ENCODE data around the gene PRRX2. TPM values are rescaled to one million over a fixed set of nuclear protein-coding genes. Genes with fewer than 3 reads are reported as not detected.

PRRX2 gene
- total and polyA plus RNA-seq, 7 experiments from 2014 or later: 1.1 TPM; not detected in 6

GRCh38 chr9:129713402-129713679, 47.9 kb downstream of the PRRX2 start:
- Mint-ChIP-seq H3K4me1 (peaks cover 0 to 28% (median 22%) of the 10 kb centered on the region in 7 donors), H3K27ac (no peak overlapping the region), H3K4me3 (peak overlapping the region in 2 of 10 donors; percentile 13 to 29), H3K36me3 (no peaks in the 10 kb centered on the region), H3K9me3 (no peaks in the 10 kb centered on the region), H3K27me3 (peaks cover 0 to 18% (median 0%) of the 10 kb centered on the region in 5 donors)
- DNase-seq (no peak), ATAC-seq (no peak)
- Histone ChIP-seq H3K4me1 (ENCODE audit: control insufficient read depth in 2 of 2, insufficient read depth in 2 of 2, low read length in 2 of 2) (peaks cover 0 to 20% of the 10 kb centered on the region in 2 donors), H3K27ac (ENCODE audit: low read depth, low read length) (no peak overlapping the region), H3K36me3 (ENCODE audit: control insufficient read depth in 2 of 3, insufficient read depth in 3 of 3, low read length in 3 of 3) (no peaks in the 10 kb centered on the region), H3K9me3 (ENCODE audit: control insufficient read depth in 2 of 3, low read length in 3 of 3) (no peaks in the 10 kb centered on the region), H3K27me3 (ENCODE audit: control insufficient read depth in 2 of 2, insufficient read depth in 2 of 2, low read length in 2 of 2) (no peaks in the 10 kb centered on the region), H3K4me3 (ENCODE audit: low read length) (no peak overlapping the region)
- ChIA-PET POLR2A (no interaction called here), CTCF (interaction anchor here (0.5 to 1.2 kb wide), 3 partner anchors 25 to 378 kb away, joined by 3 to 4 read pairs (median 3); no protein-coding TSS in a partner anchor)
- intact Hi-C loops (cut with micrococcal nuclease): no loop called here

- H3K9me3 Mint-ChIP-seq: no peaks in the 10 kb centered on the region
Observed at GRCh38 chr9:129714511-129715061, 49.1 kb downstream of the PRRX2 start.

DNA sequence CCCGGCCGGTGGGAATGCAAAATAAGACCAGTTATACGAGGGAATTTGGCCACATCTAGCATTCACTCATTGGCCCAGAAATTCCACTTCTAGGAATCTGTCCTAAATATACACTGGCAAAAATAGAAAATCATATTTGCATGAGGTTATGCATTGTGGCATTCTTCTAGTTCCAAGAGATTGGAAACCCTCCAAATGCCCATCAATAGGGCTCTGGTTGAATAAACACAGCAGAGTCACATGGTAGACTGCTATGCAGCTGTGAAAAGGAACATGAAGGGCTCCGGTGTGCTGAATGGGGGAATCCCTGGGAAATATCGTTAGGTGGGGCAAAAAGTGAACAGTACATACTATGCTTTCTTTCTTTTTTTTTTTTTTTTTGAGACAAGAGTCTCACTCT, 50.6 kb downstream of the PRRX2 start:
- Mint-ChIP-seq H3K36me3 (no peaks in the 10 kb centered on the region), H3K27me3 (peaks cover 0 to 18% (median 4%) of the 10 kb centered on the region in 5 donors), H3K9me3 (no peaks in the 10 kb centered on the region), H3K4me1 (peaks cover 0 to 22% (median 17%) of the 10 kb centered on the region in 7 donors), H3K4me3 (no peak overlapping the region), H3K27ac (no peak overlapping the region)
- Histone ChIP-seq H3K4me3 (ENCODE audit: low read length) (no peak overlapping the region), H3K36me3 (ENCODE audit: control insufficient read depth in 2 of 3, insufficient read depth in 3 of 3, low read length in 3 of 3) (no peaks in the 10 kb centered on the region), H3K27me3 (ENCODE audit: control insufficient read depth in 2 of 2, insufficient read depth in 2 of 2, low read length in 2 of 2) (no peaks in the 10 kb centered on the region), H3K9me3 (ENCODE audit: control insufficient read depth in 2 of 3, low read length in 3 of 3) (no peaks in the 10 kb centered on the region), H3K4me1 (ENCODE audit: control insufficient read depth in 2 of 2, insufficient read depth in 2 of 2, low read length in 2 of 2) (peaks cover 0 to 20% of the 10 kb centered on the region in 2 donors), H3K27ac (ENCODE audit: low read depth, low read length) (no peak overlapping the region)
- intact Hi-C loops (cut with micrococcal nuclease): no loop called here
- POLR2A ChIA-PET: interaction anchor here (0.7 kb wide), 1 partner anchor 129 kb away, joined by 7 read pairs; no protein-coding TSS in a partner anchor
- ATAC-seq: no peak
- CTCF ChIA-PET: interaction anchor here (0.5 kb wide), 1 partner anchor 10 kb away, joined by 3 read pairs; no protein-coding TSS in a partner anchor
- no peak for DNase-seq

More at GRCh38 chr9:129714511-129715061, 49.1 kb downstream of the PRRX2 start:
- CTCF ChIA-PET: interaction anchor here (1.2 kb wide), 1 partner anchor 23 kb away, joined by 3 read pairs; no protein-coding TSS in a partner anchor
- Histone ChIP-seq H3K36me3 (ENCODE audit: control insufficient read depth in 2 of 3, insufficient read depth in 3 of 3, low read length in 3 of 3) (no peaks in the 10 kb centered on the region), H3K4me3 (ENCODE audit: low read length) (no peak overlapping the region), H3K27ac (ENCODE audit: low read depth, low read length) (no peak overlapping the region), H3K4me1 (ENCODE audit: control insufficient read depth in 2 of 2, insufficient read depth in 2 of 2, low read length in 2 of 2) (peaks cover 0 to 20% of the 10 kb centered on the region in 2 donors), H3K27me3 (ENCODE audit: control insufficient read depth in 2 of 2, insufficient read depth in 2 of 2, low read length in 2 of 2) (no peaks in the 10 kb centered on the region), H3K9me3 (ENCODE audit: control insufficient read depth in 2 of 3, low read length in 3 of 3) (no peaks in the 10 kb centered on the region)
- Mint-ChIP-seq H3K27me3 (peaks cover 0 to 18% (median 0%) of the 10 kb centered on the region in 5 donors), H3K4me3 (no peak overlapping the region), H3K4me1 (peaks cover 0 to 28% (median 22%) of the 10 kb centered on the region in 7 donors), H3K36me3 (no peaks in the 10 kb centered on the region), H3K27ac (no peak overlapping the region)
- DNase-seq (no peak), ATAC-seq (no peak)
- POLR2A ChIA-PET: no interaction called here
- intact Hi-C loops (cut with micrococcal nuclease): no loop called here

GRCh38 chr9:129717991-129718390, 52.5 kb downstream of the PRRX2 start:
- peaks cover 0 to 18% (median 4%) of the 10 kb centered on the region in 5 donors for H3K27me3 Mint-ChIP-seq

GRCh38 chr9:129718647-129719046, 53.2 kb downstream of the PRRX2 start:
- Histone ChIP-seq H3K9me3 (ENCODE audit: control insufficient read depth in 2 of 3, low read length in 3 of 3) (no peaks in the 10 kb centered on the region), H3K4me1 (ENCODE audit: control insufficient read depth in 2 of 2, insufficient read depth in 2 of 2, low read length in 2 of 2) (no peaks in the 10 kb centered on the region), H3K36me3 (ENCODE audit: control insufficient read depth in 2 of 3, insufficient read depth in 3 of 3, low read length in 3 of 3) (no peaks in the 10 kb centered on the region), H3K27me3 (ENCODE audit: control insufficient read depth in 2 of 2, insufficient read depth in 2 of 2, low read length in 2 of 2) (no peaks in the 10 kb centered on the region), H3K4me3 (ENCODE audit: low read length) (no peak overlapping the region), H3K27ac (ENCODE audit: low read depth, low read length) (no peak overlapping the region)
- Mint-ChIP-seq H3K27ac (no peak overlapping the region), H3K36me3 (no peaks in the 10 kb centered on the region), H3K4me1 (peaks cover 0 to 4% (median 0%) of the 10 kb centered on the region in 7 donors), H3K4me3 (no peak overlapping the region), H3K27me3 (peaks cover 0 to 18% (median 4%) of the 10 kb centered on the region in 5 donors), H3K9me3 (no peaks in the 10 kb centered on the region)
- no peak for DNase-seq
- ChIA-PET POLR2A (no interaction called here), CTCF (no interaction called here)
- intact Hi-C loops (cut with micrococcal nuclease): no loop called here
- ATAC-seq: no peak

More at GRCh38 chr9:129717991-129718390, 52.5 kb downstream of the PRRX2 start:
- Mint-ChIP-seq H3K36me3 (no peaks in the 10 kb centered on the region), H3K4me3 (no peak overlapping the region), H3K4me1 (peaks cover 0 to 8% (median 2%) of the 10 kb centered on the region in 7 donors), H3K27ac (no peak overlapping the region), H3K9me3 (no peaks in the 10 kb centered on the region)
- Histone ChIP-seq H3K27me3 (ENCODE audit: control insufficient read depth in 2 of 2, insufficient read depth in 2 of 2, low read length in 2 of 2) (no peaks in the 10 kb centered on the region), H3K4me3 (ENCODE audit: low read length) (no peak overlapping the region), H3K36me3 (ENCODE audit: control insufficient read depth in 2 of 3, insufficient read depth in 3 of 3, low read length in 3 of 3) (no peaks in the 10 kb centered on the region), H3K4me1 (ENCODE audit: control insufficient read depth in 2 of 2, insufficient read depth in 2 of 2, low read length in 2 of 2) (peaks cover 0 to 4% of the 10 kb centered on the region in 2 donors), H3K27ac (ENCODE audit: low read depth, low read length) (no peak overlapping the region), H3K9me3 (ENCODE audit: control insufficient read depth in 2 of 3, low read length in 3 of 3) (no peaks in the 10 kb centered on the region)
- ATAC-seq: no peak
- ChIA-PET CTCF (no interaction called here), POLR2A (interaction anchor here (0.6 kb wide), 1 partner anchor 500 kb away, joined by 5 read pairs; no protein-coding TSS in a partner anchor)
- DNase-seq: no peak
- intact Hi-C loops (cut with micrococcal nuclease): no loop called here

DNA sequence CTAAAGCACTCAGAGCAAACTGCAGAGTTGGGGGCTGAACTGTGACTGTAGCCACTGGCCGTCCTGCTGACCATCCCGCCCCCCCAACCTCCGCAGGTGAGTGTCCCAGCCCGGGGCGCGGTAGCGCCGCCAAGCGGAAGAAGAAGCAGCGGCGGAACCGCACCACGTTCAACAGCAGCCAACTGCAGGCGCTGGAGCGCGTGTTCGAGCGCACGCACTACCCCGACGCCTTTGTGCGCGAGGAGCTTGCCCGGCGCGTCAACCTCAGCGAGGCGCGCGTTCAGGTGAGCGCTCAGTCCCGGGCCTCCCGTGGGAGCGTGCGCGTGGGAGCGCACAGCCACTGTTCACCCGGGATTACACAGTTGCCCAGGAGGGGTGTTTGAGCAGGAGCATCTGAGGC, 53.7 kb downstream of the PRRX2 start:
- Mint-ChIP-seq H3K9me3 (no peaks in the 10 kb centered on the region), H3K27ac (no peak overlapping the region), H3K36me3 (no peaks in the 10 kb centered on the region), H3K4me3 (no peak overlapping the region), H3K27me3 (peaks cover 0 to 18% (median 4%) of the 10 kb centered on the region in 5 donors), H3K4me1 (peaks cover 0 to 4% (median 0%) of the 10 kb centered on the region in 7 donors)
- Histone ChIP-seq H3K36me3 (ENCODE audit: control insufficient read depth in 2 of 3, insufficient read depth in 3 of 3, low read length in 3 of 3) (no peaks in the 10 kb centered on the region), H3K27me3 (ENCODE audit: control insufficient read depth in 2 of 2, insufficient read depth in 2 of 2, low read length in 2 of 2) (no peaks in the 10 kb centered on the region), H3K27ac (ENCODE audit: low read depth, low read length) (no peak overlapping the region), H3K9me3 (ENCODE audit: control insufficient read depth in 2 of 3, low read length in 3 of 3) (no peaks in the 10 kb centered on the region), H3K4me1 (ENCODE audit: control insufficient read depth in 2 of 2, insufficient read depth in 2 of 2, low read length in 2 of 2) (no peaks in the 10 kb centered on the region), H3K4me3 (ENCODE audit: low read length) (no peak overlapping the region)
- ChIA-PET CTCF (no interaction called here), POLR2A (no interaction called here)
- DNase-seq (no peak), ATAC-seq (no peak)
- intact Hi-C loops (cut with micrococcal nuclease): no loop called here
